ENCODE measurements around the gene KL. TPM values are rescaled to one million over a fixed set of nuclear protein-coding genes. Genes with fewer than 3 reads are reported as not detected.

Gene KL
- total RNA-seq, 2 experiments from 2014 or later = not detected

- no peak for TF ChIP-seq CTCF (IDR thresholded peaks at IDR 0.05)
- Mint-ChIP-seq H3K27ac (no peak overlapping the region), H3K4me3 (no peak overlapping the region), H3K36me3 (ENCODE audit: low read depth) (no peaks in the 10 kb centered on the region), H3K9me3 (no peaks in the 10 kb centered on the region), H3K4me1 (ENCODE audit: low read depth) (no peaks in the 10 kb centered on the region), H3K27me3 (no peaks in the 10 kb centered on the region)
- intact Hi-C loops (cut with DNase I, micrococcal nuclease) = no loop called here
- CTCF ChIA-PET = interaction anchor here (0.6 kb wide), 1 partner anchor 17 kb away, joined by 3 read pairs; no protein-coding TSS in a partner anchor
- Histone ChIP-seq H3K4me1 (ENCODE audit: insufficient read depth, low read length) (no peaks in the 10 kb centered on the region), H3K9me3 (ENCODE audit: control insufficient read depth in 1 of 2, insufficient read depth in 1 of 2, low read length in 2 of 2) (peaks cover 0 to 3% of the 10 kb centered on the region in 2 experiments), H3K4me3 (ENCODE audit: low read length) (no peak overlapping the region), H3K27me3 (ENCODE audit: control insufficient read depth in 1 of 2, insufficient read depth in 2 of 2, low read length in 2 of 2) (peaks cover 0 to 3% of the 10 kb centered on the region in 2 experiments), H3K36me3 (ENCODE audit: insufficient read depth, low read length) (no peaks in the 10 kb centered on the region), H3K27ac (ENCODE audit: low read depth in 1 of 2, low read length in 2 of 2) (no peak overlapping the region)
- no peak for ATAC-seq (ENCODE audit: poor library complexity)
- POLR2A ChIA-PET = no interaction called here
- DNase-seq = no peak
Observed at GRCh38 chr13:32968793-32969192, 47.4 kb upstream of the KL start.

DNA sequence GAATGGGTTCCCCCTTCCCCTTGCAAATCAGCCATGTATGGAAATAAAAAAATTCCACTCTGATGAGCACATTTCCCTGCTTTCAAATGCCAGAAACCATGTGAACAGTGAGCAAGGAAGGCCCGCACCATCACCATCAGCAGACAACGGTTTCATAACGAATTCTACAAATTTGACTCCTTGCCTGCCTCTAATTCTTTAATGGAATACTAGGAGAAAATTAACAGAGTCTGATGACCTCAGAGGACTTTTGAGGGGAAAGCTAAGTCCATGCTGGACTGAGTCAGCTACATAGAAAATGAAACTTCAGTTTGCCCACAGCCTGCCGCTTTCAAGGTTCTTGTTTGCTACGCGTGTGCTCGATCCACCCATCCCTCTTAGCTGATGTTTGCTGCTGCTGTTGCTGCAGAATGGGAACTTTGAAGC lies 46.7 kb upstream of the KL start:
- Mint-ChIP-seq H3K27me3 (no peaks in the 10 kb centered on the region), H3K9me3 (no peaks in the 10 kb centered on the region), H3K4me1 (ENCODE audit: low read depth) (no peaks in the 10 kb centered on the region), H3K27ac (no peak overlapping the region), H3K36me3 (ENCODE audit: low read depth) (no peaks in the 10 kb centered on the region), H3K4me3 (no peak overlapping the region)
- Histone ChIP-seq H3K27me3 (ENCODE audit: control insufficient read depth in 1 of 2, insufficient read depth in 2 of 2, low read length in 2 of 2) (peaks cover 0 to 3% of the 10 kb centered on the region in 2 experiments), H3K36me3 (ENCODE audit: insufficient read depth, low read length) (no peaks in the 10 kb centered on the region), H3K9me3 (ENCODE audit: control insufficient read depth in 1 of 2, insufficient read depth in 1 of 2, low read length in 2 of 2) (peaks cover 0 to 3% of the 10 kb centered on the region in 2 experiments), H3K4me1 (ENCODE audit: insufficient read depth, low read length) (no peaks in the 10 kb centered on the region), H3K27ac (ENCODE audit: low read depth in 1 of 2, low read length in 2 of 2) (no peak overlapping the region), H3K4me3 (ENCODE audit: low read length) (no peak overlapping the region)
- POLR2A ChIA-PET = no interaction called here
- intact Hi-C loops (cut with DNase I, micrococcal nuclease) = no loop called here
- DNase-seq (peak in 2 of 14 experiments; percentile 6 to 14), ATAC-seq (ENCODE audit: poor library complexity) (no peak)
- TF ChIP-seq CTCF (IDR thresholded peaks at IDR 0.05) = no peak
- CTCF ChIA-PET = no interaction called here

DNA sequence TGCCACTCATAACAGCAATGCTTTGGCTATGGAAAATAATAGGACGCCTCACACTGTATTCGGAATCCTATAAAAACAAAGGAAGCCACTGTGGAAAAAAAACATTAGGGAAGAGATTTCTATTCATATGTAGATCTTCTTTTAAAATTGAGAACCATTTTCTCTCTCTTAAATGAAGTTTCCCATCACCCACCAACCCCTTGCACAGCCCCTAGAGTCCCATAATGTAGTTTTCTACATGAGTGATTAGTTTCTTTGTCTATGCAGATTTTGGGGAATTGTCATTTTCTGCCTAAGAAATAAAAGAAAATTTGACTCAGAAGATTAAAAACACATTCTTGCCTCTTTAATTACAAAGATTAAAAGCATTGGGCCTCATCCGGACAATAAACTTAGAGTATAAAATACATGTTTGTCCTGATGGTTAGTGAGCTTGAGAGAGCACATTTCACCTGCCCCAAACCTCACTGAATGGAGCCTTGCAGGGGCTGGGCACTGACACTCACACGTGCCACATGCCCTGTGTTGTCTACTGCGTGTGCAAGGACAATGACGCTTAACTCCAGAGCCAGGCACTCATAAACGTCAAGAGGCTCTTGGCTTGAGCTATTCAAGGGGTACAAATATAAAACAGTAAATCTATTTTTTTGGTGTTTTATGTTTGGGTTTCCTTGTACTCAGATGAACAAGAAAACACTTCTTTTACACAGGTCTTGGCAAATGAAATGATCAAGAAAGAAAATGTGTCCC lies 40.0 kb upstream of the KL start:
- Histone ChIP-seq H3K27me3 (ENCODE audit: control insufficient read depth in 1 of 2, insufficient read depth in 2 of 2, low read length in 2 of 2) (peaks cover 0 to 2% of the 10 kb centered on the region in 2 experiments), H3K4me1 (ENCODE audit: insufficient read depth, low read length) (no peaks in the 10 kb centered on the region), H3K4me3 (ENCODE audit: low read length) (no peak overlapping the region), H3K27ac (ENCODE audit: low read depth in 1 of 2, low read length in 2 of 2) (no peak overlapping the region), H3K9me3 (ENCODE audit: control insufficient read depth in 1 of 2, insufficient read depth in 1 of 2, low read length in 2 of 2) (no peaks in the 10 kb centered on the region), H3K36me3 (ENCODE audit: insufficient read depth, low read length) (no peaks in the 10 kb centered on the region)
- Mint-ChIP-seq H3K9me3 (no peaks in the 10 kb centered on the region), H3K27ac (no peak overlapping the region), H3K4me3 (no peak overlapping the region), H3K4me1 (ENCODE audit: low read depth) (no peaks in the 10 kb centered on the region), H3K27me3 (no peaks in the 10 kb centered on the region), H3K36me3 (ENCODE audit: low read depth) (no peaks in the 10 kb centered on the region)
- ChIA-PET POLR2A (no interaction called here), CTCF (no interaction called here)
- intact Hi-C loops (cut with DNase I, micrococcal nuclease) = no loop called here
- TF ChIP-seq CTCF (IDR thresholded peaks at IDR 0.05) = no peak
- DNase-seq = no peak
- no peak for ATAC-seq (ENCODE audit: poor library complexity)
